GM18907 (cell line): Measurements from ENCODE around the gene PSMA8.
"Not testable (repeated sequence)": the region's sequence is repeated elsewhere in the genome, so short reads cannot be mapped to it uniquely, and the experiment has no call there.

Source experiments
- ATAC-seq: cut with Tn5 transposase; IDR thresholded peaks from one replicate; pipeline ENCODE4 v1.9.1; 2021; ENCODE audit warnings: mild to moderate bottlenecking, moderate library complexity; ENCODE audit not compliant: unreplicated experiment

The PSMA8 gene

GRCh38 chr18:26228562-26229260 is 95.0 kb downstream of the PSMA8 start:
- no peak for ATAC-seq

- ATAC-seq: no peak
Measured at GRCh38 chr18:26230497-26230896, 96.8 kb downstream of the PSMA8 start.

GRCh38 chr18:26233208-26233607 is 99.5 kb downstream of the PSMA8 start:
- ATAC-seq: no peak

GRCh38 chr18:26237363-26237762 is 103.7 kb downstream of the PSMA8 start:
- not testable (repeated sequence) for ATAC-seq

- ATAC-seq: not testable (repeated sequence)
Measured at GRCh38 chr18:26238718-26239117, 105.0 kb downstream of the PSMA8 start.

- not testable (repeated sequence) for ATAC-seq
Measured at GRCh38 chr18:26242392-26242791, 108.7 kb downstream of the PSMA8 start.
